OCI-M1 (cell line): ENCODE measurements around the gene MFSD1.

Experiments
- DNase-seq: peaks from one replicate; lab custom pipeline; 2025; lab: John Stamatoyannopoulos, UW

Gene MFSD1

GRCh38 chr3:158810823-158811724 lies 9.2 kb downstream of the MFSD1 start:
- DNase-seq, result no peak

DNA sequence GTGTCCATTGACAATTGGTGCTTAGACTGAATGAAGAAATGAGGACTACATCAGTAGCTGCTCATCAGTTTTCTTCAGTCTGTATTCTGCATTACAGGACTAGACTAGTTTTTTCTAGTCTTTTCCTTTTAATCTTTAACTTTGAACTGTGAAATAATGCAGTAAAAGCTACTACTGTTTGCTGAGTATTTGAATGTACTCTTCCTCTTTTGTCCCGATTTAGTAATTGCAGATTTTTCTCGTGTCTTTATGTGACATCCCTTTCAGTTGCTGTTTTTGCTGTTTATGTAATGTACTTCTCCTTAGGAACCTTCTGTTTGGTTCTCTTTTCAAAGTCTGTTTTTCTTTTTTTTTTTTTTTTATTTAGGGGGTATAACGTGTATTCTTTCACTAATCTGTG lies 17.4 kb downstream of the MFSD1 start:
- DNase-seq, result no peak

DNA sequence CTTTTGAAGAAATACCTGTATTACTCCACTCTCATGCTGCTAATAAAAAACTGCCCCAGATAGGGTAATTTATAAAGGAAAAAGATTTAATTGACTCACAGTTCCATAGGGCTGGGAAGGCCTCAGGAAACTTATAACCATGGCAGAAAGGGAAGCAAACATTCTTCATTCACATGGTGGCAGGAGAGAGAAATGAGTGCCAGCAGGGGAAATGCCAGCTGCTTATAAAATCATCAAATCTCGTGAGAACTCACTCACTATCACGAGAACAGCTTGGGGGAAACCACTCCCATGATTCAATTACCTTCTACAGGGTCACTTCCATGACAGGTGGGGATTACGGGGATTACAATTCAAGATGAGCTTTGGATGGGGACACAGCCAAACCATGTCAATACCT lies 18.7 kb downstream of the MFSD1 start:
- DNase-seq, result no peak

DNA sequence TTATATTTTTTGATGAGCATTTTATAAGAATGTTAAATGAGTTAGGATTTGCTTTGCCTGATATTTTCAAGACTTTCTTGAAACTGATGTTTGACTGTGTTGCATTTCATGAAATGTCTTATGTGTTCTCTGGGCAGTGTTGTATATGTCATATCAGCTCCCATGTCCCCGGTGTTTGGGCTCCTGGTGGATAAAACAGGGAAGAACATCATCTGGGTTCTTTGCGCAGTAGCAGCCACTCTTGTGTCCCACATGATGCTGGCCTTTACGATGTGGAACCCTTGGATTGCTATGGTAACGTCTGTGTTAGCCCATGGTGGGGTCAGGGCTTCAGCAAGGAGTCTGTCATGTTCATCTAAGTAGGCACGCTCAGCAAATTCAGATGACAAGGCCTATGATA lies 20.0 kb downstream of the MFSD1 start:
- no peak for DNase-seq

DNA sequence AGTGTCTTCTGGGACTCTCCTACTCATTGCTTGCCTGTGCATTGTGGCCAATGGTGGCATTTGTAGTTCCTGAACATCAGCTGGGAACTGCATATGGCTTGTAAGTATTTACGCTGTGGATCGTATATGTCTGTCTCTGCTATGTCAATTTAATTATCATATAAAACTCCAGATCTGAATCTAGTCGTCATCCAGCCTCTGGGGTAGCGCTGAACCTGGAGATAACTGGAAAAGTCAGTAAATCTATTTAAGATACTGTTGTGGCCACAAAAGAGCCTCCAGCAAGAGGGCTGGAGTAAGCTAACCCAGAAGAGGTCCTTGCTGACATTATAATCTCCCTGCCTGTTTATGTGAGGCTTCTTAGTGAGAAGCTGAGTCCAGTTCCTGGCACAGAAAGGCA lies 21.6 kb downstream of the MFSD1 start:
- no peak for DNase-seq

- no peak for DNase-seq
These were observed 25.9 kb downstream of the MFSD1 start for GRCh38 chr3:158827773-158828172.

- no peak for DNase-seq
These were observed 28.5 kb downstream of the MFSD1 start for GRCh38 chr3:158830391-158830790.

- DNase-seq, result no peak
These were observed 30.0 kb downstream of the MFSD1 start for GRCh38 chr3:158831861-158832260.

GRCh38 chr3:158835631-158836030 lies 33.8 kb downstream of the MFSD1 start:
- DNase-seq, result no peak

DNA sequence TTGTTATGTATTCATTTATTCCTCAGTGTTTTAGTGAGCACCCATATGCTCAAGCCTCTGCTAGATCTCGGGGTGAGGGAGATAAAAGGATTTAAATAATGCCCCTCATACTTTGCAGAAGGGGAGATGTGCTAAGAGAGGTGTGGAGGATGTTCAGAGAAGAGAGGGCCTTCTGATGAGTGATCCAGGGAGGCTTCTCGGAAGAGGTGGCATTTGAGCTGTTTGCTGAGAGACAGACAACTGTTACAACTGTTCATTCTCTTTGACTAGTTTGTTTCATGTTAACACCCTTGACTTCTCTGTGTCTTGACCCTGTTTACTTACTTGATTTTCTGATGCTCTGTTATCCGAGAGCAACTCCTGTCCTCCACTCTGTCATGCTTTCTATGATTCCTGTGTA lies 34.5 kb downstream of the MFSD1 start:
- DNase-seq, result no peak

DNA sequence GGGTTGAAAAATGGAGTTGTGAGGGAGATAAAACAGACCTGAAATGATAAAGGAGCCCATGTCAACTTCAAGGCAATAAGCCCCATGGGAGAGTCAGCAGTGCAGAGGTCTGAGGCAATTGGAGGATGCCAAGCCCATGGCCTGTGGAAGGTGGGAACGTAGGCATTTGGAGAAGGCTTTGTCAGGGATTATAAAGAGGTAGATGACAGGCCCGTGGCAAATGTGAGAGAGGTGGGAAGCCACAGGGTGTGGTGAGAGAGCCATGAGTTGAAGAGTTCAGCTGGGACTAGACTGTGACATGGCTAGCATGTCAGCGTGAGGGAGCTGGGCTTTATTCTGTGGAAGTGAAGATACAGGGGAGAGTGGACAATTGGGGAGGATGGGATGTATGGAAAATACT lies 35.4 kb downstream of the MFSD1 start:
- DNase-seq, result no peak

DNA sequence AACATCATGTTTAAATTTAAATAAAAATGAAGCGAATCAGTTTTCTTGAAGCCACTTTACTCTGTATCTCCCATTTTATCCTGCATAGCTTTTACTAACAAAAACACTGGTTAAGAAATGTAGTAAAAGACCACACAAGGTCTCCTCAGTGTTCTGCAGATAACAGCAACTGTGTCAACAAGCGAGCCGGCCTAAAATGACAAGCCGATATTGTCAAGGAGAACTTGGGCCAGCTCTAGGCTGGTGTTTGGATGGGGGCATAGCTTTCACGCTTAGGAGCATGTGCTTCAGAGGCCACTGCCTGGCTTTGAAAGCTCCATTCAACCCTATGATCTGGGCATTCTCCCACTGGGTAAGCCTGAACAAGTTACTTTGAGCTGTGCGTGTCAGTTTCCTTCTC lies 38.1 kb downstream of the MFSD1 start:
- no peak for DNase-seq

- DNase-seq, result no peak
These were observed 39.5 kb downstream of the MFSD1 start for GRCh38 chr3:158841387-158841786.

DNA sequence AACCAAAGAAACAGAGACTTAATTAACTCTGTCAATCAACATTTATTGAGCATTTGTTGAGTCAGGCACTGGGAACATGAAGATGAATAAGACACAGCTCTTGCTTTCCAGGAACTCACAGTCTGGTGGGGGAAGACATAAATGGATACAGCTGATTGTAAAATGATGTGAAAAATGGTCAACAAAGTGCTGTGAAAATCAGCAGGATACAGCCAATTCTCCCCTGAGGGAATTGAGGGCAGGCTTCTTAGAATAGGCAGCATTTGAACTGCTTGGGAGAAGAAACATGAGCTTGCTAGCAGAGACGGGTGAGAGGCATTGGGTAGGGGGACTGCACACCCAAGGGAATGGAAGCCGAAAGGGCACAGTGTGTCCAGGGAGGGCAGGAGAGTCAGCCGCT lies 41.1 kb downstream of the MFSD1 start:
- no peak for DNase-seq

DNA sequence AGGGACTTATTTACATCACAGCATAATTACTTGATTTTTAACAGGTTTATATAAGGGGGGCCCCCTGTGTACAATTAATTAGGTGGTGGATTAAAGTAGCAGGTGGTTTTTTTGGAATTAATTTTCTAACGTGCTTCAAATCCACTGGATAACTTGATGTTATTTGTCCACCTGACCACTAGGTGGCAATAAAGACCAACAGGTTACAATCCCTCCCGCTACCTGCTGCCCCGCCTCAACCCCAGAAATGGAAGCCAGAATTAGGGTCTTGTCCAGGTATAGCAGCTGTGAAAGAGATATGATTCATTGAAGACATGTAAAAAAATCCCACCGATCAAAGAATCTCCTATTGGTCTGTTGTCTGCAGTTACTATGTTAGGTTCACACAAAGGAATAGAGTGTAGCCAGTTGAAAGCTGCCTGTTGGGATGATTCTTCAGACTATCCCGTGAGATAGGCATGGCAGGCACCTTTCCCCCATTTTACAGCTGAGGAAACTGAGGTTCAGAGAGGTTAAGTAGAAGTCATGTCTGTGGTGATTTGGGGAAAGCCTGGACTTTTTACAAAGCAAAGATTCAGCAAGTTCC lies 44.0 kb downstream of the MFSD1 start:
- DNase-seq, result peak; percentile 38

GRCh38 chr3:158846803-158847451 lies 45.1 kb downstream of the MFSD1 start:
- peak; percentile 5 for DNase-seq

- no peak for DNase-seq
These were observed 45.6 kb downstream of the MFSD1 start for GRCh38 chr3:158847452-158847821.

DNA sequence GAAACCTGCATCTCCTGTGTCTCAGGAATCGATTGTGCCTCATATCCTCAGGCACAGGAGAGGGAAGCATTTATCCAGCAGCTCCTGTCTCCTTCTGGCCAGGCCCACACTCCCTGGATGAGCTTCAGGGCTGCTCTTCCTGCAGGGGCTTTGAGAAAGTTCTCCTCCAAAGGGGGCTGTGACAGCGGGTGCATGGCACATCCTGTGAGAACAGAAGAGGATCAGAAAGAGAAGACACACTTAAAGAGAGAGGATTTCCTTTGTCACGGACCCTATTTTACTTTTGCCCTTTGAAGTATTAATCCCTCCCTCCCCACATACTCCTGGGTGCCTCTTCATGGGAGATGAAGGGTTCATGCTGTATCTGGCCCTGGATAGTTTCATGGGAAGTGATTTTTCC lies 46.0 kb downstream of the MFSD1 start:
- DNase-seq, result no peak

GRCh38 chr3:158849757-158850156 lies 47.9 kb downstream of the MFSD1 start:
- no peak for DNase-seq

DNA sequence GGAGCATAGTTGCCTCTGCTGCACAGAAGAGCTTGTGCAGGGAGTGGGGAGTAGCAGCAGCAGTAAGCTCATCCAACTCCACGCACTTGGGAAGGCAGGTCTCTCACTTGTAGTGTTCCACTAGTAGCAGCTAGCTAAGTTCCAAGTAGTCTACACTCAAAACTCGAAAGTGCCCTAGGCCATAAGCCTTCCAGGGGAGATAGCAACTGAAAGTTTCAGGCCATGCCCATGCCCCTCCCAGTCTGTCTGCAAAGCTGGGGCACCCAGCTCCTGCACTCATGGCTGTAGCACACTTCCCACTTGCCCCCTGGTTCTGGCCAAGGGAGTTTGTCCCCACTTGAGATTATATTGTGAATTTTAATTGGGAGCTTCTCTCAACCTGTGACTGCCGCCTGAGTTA lies 57.5 kb downstream of the MFSD1 start:
- DNase-seq, result no peak

GRCh38 chr3:158863247-158863646 lies 61.4 kb downstream of the MFSD1 start:
- no peak for DNase-seq

- DNase-seq, result no peak
These were observed 62.6 kb downstream of the MFSD1 start for GRCh38 chr3:158864492-158864891.

GRCh38 chr3:158875700-158876099 lies 73.8 kb downstream of the MFSD1 start:
- DNase-seq, result no peak
